ENCODE data around the gene DDC.
"Not testable (repeated sequence)": the region's sequence is repeated elsewhere in the genome, so short reads cannot be mapped to it uniquely, and the experiment has no call there.

The DDC gene

DNA sequence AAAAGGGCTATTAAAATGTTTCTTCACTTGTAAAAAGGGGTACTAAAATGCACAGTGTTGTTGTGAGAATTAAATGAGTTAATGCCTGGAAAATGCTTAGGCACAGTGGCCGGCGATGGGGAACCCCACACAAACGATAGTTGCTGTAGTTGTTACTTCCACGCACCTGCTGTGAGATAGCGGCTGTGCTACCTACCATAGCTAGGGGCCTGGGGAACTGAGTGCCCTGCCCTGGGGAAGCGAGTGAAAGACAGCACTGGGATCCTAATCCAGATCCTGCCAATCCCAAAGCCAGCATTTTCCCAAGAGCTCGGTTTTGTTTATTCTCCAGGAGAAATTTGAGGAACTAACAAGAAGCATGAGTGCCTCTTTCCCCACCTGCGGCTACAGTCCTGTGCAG is 27.8 kb downstream of the DDC start:
- TF ChIP-seq, protein P1, sequence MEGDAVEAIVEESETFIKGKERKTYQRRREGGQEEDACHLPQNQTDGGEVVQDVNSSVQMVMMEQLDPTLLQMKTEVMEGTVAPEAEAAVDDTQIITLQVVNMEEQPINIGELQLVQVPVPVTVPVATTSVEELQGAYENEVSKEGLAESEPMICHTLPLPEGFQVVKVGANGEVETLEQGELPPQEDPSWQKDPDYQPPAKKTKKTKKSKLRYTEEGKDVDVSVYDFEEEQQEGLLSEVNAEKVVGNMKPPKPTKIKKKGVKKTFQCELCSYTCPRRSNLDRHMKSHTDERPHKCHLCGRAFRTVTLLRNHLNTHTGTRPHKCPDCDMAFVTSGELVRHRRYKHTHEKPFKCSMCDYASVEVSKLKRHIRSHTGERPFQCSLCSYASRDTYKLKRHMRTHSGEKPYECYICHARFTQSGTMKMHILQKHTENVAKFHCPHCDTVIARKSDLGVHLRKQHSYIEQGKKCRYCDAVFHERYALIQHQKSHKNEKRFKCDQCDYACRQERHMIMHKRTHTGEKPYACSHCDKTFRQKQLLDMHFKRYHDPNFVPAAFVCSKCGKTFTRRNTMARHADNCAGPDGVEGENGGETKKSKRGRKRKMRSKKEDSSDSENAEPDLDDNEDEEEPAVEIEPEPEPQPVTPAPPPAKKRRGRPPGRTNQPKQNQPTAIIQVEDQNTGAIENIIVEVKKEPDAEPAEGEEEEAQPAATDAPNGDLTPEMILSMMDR (IDR thresholded peaks at IDR 0.05), result no peak
- Mint-ChIP-seq H3K36me3 (ENCODE audit: low read depth) (no peaks in the 10 kb centered on the region), H3K4me3 (no peak overlapping the region), H3K9me3 (peaks cover 4% of the 10 kb centered on the region), H3K27ac (no peak overlapping the region), H3K27me3 (ENCODE audit: low read depth, poor library complexity) (peaks cover 11% of the 10 kb centered on the region), H3K4me1 (peaks cover 16% of the 10 kb centered on the region)
- no peak for DNase-seq

DNA sequence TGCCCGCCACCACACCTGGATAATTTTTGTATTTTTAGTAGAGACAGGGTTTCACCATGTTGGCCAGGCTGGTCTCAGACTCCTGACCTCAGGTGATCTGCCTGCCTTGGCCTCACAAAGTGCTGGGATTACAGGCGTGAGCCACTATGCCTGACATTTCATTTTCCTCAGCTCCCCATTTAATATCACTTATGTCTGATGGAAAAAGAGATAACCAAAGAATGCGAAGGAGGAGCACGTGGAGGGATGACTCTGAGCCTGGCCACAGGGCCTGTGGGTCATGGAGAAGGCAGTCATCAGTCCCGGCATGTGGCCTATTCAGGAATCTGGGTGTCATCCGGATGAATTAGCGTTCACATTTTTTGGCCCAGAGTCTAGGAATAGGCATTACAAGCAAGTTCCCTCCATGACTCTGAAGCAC is 29.9 kb downstream of the DDC start:
- DNase-seq; H3K36me3 Mint-ChIP-seq (ENCODE audit: low read depth); H3K9me3 Mint-ChIP-seq; H3K27ac Mint-ChIP-seq; H3K27me3 Mint-ChIP-seq (ENCODE audit: low read depth, poor library complexity); H3K4me3 Mint-ChIP-seq: not testable (repeated sequence)
- H3K4me1 Mint-ChIP-seq, result peaks cover 23% of the 10 kb centered on the region

DNA sequence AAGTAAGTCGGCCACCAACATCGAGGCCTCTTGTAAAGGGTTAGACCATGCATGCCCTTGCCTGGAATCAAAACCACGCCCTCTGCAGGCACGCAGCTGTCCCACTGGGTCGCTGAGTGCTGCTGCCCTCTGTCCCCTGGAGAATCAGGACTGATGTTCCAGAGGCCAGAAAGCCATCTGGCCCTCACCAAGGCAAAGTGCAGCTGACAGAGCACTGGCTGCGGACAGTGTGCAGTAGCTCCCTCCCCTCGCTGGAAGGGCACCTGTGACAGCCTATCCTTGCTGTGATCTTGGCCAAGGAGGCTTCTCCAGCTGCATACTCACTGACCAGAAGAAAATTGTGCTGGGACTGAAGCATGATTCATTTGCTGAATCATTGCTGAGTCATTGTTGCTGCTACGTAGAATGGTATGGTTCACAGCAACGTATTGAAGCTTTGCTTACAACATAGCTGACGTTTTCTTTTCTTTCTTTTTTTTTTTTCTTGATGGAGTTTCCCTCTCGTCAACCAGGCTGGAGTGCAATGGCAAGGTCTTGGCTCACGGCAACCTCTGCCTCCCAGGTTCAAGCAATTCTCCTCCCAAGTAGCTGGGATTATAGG is 30.4 kb downstream of the DDC start:
- H3K27ac Mint-ChIP-seq, result no peak overlapping the region
- no peak overlapping the region for H3K4me3 Mint-ChIP-seq
- TF ChIP-seq, protein P1 (IDR thresholded peaks at IDR 0.05), result no peak
- peaks cover 23% of the 10 kb centered on the region for H3K4me1 Mint-ChIP-seq
- H3K36me3 Mint-ChIP-seq (ENCODE audit: low read depth), result no peaks in the 10 kb centered on the region
- peaks cover 7% of the 10 kb centered on the region for H3K27me3 Mint-ChIP-seq (ENCODE audit: low read depth, poor library complexity)
- peaks cover 4% of the 10 kb centered on the region for H3K9me3 Mint-ChIP-seq
- DNase-seq, result no peak

DNA sequence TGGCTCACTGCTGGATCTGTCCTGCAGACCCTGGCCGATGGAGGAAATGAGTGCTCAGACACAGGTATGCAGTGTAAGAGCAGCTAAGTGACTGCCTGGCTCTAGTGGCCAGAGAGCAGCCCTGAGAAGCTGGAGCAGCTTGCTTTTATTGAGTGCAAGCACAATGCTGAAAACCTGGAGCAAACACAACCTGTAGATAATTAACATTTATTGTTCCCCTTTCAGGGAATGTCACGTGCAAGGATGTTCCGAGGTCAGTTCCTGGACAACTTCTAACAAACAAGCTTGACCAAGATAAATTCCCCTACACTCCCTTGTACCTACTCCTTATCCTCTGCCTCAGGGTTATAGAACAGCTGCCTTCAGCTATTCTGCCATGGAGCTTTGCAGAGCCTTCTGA is 31.3 kb downstream of the DDC start:
- H3K27ac Mint-ChIP-seq, result no peak overlapping the region
- H3K4me1 Mint-ChIP-seq, result peaks cover 26% of the 10 kb centered on the region

DNA sequence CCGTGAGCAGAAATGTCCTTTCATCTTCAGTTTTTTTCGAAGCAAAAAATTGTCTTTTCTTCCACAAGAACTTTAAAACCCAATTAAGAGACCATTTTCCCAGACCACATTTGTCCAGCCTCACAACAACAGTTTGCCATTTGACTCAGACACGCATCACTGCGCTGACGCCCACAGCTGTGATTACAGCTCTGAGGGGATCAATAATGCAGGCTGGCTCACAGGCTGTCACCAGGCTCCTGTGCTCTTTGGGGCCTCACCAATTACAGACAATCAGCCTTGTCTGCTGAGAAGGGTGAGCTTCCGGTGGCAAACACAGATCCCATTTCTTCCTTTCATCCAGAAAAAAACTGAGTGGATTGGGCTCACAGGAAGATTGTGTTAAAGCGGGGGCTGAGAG is 33.3 kb downstream of the DDC start:
- peaks cover 4% of the 10 kb centered on the region for H3K9me3 Mint-ChIP-seq
- peaks cover 40% of the 10 kb centered on the region for H3K4me1 Mint-ChIP-seq
- no peak overlapping the region for H3K4me3 Mint-ChIP-seq
- H3K27ac Mint-ChIP-seq, result no peak overlapping the region
- TF ChIP-seq, protein P1 (IDR thresholded peaks at IDR 0.05), result no peak
- H3K36me3 Mint-ChIP-seq (ENCODE audit: low read depth), result no peaks in the 10 kb centered on the region
- H3K27me3 Mint-ChIP-seq (ENCODE audit: low read depth, poor library complexity), result peaks cover 4% of the 10 kb centered on the region
- peak; percentile 20 for DNase-seq

More for the DNA sequence above, 31.3 kb downstream of the DDC start:
- Mint-ChIP-seq H3K27me3 (ENCODE audit: low read depth, poor library complexity) (peaks cover 7% of the 10 kb centered on the region), H3K36me3 (ENCODE audit: low read depth) (no peaks in the 10 kb centered on the region), H3K4me3 (no peak overlapping the region), H3K9me3 (peaks cover 4% of the 10 kb centered on the region)
- TF ChIP-seq, protein P1 (IDR thresholded peaks at IDR 0.05), result no peak
- DNase-seq, result no peak

DNA sequence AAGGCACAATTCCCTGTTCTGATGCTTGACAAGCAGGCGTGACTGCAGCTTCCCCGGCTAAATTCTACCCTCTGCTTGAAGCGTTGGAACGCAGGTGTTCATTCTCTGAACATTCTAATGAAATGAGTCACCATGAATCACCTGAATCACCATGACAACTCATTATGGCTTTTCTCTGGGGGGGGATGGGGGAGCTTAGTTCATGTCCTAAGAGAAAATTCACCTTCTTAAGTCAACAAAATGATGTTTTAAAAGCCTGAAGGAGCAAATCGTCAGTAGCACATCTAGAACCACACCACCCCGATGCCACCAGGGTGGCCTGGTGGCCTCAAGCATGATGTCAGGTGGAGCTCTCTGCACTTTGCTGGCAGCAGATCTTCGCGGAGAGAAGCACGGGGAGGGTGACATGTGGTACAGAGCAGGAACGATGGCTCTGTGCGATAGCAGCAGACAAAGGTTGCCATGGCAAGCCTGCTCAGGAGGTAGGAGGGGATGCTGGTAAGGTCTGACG is 33.7 kb downstream of the DDC start:
- H3K4me3 Mint-ChIP-seq, result no peak overlapping the region
- TF ChIP-seq, protein P1 (IDR thresholded peaks at IDR 0.05), result no peak

More for the DNA sequence above, 33.7 kb downstream of the DDC start:
- H3K36me3 Mint-ChIP-seq (ENCODE audit: low read depth), result no peaks in the 10 kb centered on the region
- H3K27ac Mint-ChIP-seq, result peak overlapping the region; percentile 10
- peaks cover 4% of the 10 kb centered on the region for H3K9me3 Mint-ChIP-seq
- H3K4me1 Mint-ChIP-seq, result peaks cover 40% of the 10 kb centered on the region
- no peaks in the 10 kb centered on the region for H3K27me3 Mint-ChIP-seq (ENCODE audit: low read depth, poor library complexity)
- DNase-seq, result no peak

Data from nephron progenitor cell (in vitro differentiated cells).